GM12875 (cell line): ENCODE results near the gene SCAMP3.

Source experiments
- H3K4me3 ChIP-seq: one replicate; pipeline ENCODE4 v1.5.1; 2011; ENCODE audit warnings: low read depth, low read length, control low read depth
- TF ChIP-seq, protein P1 (sequence below): IDR thresholded peaks from 2 replicates; pipeline ENCODE4 v1.5.1; 2011; ENCODE audit warnings: low read depth, mild to moderate bottlenecking, control low read depth, inconsistent platforms, low read length, moderate library complexity, borderline replicate concordance; ENCODE audit not compliant: insufficient read depth

SCAMP3 gene

DNA sequence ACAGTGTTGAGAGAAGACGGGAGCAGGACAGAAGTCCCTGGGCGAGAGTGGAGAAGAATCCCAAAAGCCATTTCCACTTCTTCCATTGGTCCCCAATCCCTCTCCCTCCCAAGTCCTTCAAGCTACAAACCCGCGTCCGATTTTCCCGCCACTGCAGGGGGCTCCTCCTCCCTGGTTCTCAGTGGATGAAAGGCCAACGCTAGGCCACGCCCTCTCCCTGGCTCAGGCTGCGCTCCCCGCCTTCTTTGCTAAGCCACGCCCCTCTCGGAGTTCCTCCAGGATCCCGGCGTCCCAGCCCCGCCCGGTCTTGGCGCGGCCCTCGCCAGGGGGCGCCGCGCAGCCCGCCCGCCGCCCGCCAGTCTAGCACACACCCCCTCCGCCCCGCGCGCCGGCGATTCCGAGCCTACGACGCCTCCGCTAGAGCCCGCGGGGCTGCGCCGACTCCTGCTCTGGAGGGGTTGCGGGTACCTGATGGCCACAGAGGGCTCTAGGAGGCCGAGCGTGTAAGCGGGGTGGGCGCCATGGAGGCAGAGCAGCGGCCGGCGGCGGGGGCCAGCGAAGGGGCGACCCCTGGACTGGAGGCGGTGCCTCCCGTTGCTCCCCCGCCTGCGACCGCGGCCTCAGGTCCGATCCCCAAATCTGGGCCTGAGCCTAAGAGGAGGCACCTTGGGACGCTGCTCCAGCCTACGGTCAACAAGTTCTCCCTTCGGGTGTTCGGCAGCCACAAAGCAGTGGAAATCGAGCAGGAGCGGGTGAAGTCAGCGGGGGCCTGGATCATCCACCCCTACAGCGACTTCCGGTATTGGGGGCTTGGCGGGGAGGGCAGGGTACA lies 15.1 kb upstream of the SCAMP3 start, which contains the start of gene HCN3:
Gene HCN3 (plus strand): TSS at position 394 of the 832 bp plus-strand sequence. CDS start 128 bp downstream, at position 522.
- H3K4me3 ChIP-seq, result peak within 1 kb of the TSS; percentile 64
- TF ChIP-seq, protein P1, sequence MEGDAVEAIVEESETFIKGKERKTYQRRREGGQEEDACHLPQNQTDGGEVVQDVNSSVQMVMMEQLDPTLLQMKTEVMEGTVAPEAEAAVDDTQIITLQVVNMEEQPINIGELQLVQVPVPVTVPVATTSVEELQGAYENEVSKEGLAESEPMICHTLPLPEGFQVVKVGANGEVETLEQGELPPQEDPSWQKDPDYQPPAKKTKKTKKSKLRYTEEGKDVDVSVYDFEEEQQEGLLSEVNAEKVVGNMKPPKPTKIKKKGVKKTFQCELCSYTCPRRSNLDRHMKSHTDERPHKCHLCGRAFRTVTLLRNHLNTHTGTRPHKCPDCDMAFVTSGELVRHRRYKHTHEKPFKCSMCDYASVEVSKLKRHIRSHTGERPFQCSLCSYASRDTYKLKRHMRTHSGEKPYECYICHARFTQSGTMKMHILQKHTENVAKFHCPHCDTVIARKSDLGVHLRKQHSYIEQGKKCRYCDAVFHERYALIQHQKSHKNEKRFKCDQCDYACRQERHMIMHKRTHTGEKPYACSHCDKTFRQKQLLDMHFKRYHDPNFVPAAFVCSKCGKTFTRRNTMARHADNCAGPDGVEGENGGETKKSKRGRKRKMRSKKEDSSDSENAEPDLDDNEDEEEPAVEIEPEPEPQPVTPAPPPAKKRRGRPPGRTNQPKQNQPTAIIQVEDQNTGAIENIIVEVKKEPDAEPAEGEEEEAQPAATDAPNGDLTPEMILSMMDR, result peak; percentile 70

DNA sequence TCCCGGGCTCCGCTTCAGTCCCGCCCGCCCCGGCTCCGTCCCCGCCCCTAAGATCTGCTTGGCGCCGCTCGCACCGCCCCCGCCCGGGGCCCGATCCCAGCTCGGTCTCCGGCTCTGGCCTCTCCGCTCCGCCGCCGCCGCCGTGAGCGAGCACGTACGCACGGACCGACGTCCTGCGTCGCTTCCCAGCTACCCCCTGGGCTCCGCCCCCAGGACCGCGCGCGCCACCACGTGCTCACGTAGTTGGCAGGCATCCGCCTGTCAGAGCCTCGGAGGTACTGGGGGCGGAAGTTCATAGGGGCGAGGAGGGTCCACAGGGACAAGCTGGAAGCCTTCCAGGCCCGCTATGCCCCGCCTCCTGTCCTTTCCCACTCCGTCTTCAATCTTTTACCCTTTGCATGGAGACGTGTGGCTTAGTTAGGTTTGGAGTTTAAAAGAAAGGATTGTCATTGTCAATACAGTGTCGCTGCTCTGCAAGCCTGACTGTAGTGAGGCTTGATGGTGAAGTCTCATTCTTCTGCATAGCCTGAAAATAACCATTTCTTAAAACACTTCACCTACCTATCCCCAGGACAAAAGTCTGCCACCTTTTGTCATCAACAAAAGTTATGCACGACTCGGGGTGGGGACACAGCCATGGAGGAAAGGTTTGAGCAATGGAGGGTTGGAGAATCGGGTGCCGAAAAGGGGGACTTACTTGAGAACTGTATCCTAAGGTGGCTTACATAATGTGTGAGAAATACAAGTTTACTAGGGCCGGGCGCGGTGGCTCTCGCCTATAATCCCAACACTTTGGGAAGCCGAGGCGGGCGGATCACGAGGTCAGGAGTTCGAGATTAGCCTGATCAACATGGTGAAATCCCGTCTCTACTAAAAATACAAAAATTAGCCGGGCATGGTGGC lies 11.4 kb upstream of the SCAMP3 start, which contains the start of gene CLK2:
Gene CLK2 (minus strand): TSS at position 162 of the 903 bp plus-strand sequence. CDS start 2,527 bp downstream, outside the sequence.
- TF ChIP-seq, protein P1, result no peak
- H3K4me3 ChIP-seq, result peak within 1 kb of the TSS; percentile 87

DNA sequence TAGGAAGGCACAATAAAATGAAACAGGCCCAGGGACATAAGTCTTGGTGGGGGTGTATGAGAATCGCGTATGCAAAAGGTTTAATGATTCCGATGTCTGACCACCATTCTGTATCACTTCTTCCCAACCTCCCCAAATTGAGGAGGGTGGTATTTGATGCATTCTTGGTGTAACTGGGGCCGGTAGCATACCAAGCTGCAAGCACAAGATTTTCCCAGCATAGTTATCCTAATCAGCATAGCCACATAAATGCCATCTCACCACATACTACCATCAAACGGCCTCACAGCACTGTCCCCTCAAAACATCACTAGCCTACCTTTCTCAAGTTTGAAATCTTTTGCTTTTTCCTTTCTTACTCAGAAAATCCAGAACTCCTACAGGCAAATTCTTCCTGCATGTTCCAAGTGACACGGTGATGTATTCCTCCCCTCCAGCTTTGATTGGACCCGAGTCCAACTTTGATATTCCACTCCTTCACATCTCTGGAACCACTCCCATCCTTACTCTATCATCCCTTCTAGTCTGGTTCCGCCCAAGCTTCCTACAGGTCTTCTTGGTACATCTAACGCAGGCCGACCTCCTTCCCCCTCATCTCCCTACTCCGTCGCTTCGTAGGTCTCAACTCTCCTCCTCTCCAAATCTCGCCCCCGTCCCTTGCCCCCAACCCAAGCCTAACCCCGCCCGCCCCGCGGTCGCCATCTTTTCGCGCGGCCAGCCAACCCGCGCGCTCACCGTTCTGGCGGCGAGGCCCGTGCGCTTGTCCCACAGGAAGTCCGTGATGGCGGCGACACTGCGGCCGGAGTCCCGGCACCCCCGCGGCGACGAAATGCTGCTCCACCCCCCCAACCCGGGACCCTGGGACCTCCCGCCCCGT lies 10.5 kb upstream of the SCAMP3 start:
- TF ChIP-seq, protein P1, result no peak
- H3K4me3 ChIP-seq, result peak overlapping the region; percentile 87

DNA sequence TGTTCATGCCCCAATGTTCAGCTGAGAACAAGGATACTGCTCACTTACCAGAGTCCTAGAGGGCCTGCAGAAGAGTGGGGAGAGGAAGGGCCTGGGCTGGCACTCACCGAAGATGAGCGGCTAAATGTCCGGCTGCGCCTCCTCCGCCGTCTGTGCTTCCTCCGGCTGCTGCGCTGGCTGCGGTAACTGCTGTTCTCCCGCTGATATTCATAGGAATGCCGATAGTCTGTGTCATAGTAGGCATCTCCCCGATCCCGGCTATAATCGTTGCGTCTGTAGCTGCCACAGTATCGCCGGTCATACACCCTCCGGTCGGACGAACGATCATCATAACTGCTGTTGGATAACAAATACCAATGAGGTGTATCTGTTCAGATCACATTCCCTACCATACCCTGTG lies 7.2 kb upstream of the SCAMP3 start:
- H3K4me3 ChIP-seq, result no peak overlapping the region
- TF ChIP-seq, protein P1, result no peak

DNA sequence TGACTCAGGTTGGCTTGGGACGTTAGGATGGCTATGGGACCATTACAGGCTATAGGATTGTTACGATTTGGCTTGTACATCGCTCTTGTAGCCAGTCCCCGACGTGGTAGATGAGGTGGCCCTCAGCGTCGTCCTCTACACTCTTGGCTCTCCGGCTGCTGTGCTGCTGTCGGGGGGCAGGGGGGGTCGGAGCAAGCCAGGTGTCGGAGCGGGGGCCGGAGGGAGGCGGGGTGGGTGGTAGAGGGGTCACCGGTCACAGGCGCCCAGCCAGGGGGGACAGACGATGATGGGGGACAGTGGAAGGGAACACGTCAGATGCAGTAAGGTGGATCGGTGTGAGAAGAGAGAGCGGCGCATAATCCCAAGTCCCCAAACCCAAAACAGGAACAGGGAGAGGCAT lies 6.5 kb upstream of the SCAMP3 start:
- no peak overlapping the region for H3K4me3 ChIP-seq
- TF ChIP-seq, protein P1, result no peak

DNA sequence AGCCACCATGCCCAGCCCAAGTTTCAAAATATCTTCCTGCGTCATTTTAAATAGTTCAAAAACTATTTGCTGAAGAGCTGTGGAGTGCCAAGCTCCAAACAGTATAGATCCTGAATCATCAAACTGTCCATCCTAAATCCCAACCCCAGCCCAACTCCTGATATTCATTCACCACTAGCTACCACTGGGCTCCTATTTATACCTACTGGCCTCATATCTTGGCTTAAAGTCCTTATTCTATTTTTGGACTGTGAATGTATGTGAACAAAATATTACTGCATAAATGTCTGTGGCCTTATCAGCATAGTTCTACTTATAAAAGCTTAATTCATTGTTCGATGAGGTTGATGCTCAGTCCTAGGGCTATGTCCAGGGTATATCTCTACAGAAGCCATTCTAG lies 5.2 kb upstream of the SCAMP3 start:
- TF ChIP-seq, protein P1, result no peak

More for the DNA sequence above, 5.2 kb upstream of the SCAMP3 start:
- H3K4me3 ChIP-seq, result no peak overlapping the region
